PC-9 (cell line): Measurements from ENCODE around the gene ST6GALNAC2. TPM values are rescaled to one million over a fixed set of nuclear protein-coding genes. Genes with fewer than 3 reads are reported as not detected.

Source experiments
- BruUV-seq: library from RNA; stranded (reverse); fragments of 400-500 nt; replicated peaks from 2 replicates; lab custom pipeline; 2021; lab: Mats Ljungman, UMichigan
- CTCF ChIA-PET: fragments of 300-600 bp; sonication (Branson Sonifier 250); formaldehyde crosslinking; loops from one replicate; lab custom pipeline; 2022; ENCODE audit warnings: antibody characterized with exemption; lab: Charles Lee
- POLR2A ChIA-PET: fragments of 300-600 bp; sonication (Branson Sonifier 250); formaldehyde crosslinking; loops from one replicate; lab custom pipeline; 2022; ENCODE audit warnings: antibody characterized with exemption; ENCODE audit not compliant: unreplicated experiment; lab: Charles Lee
- DNase-seq, 2 experiments: peaks; one replicate each; pipeline versions ENCODE4 v3.0.0 to v3.0.0-alpha.2; 2015 to 2022; ENCODE audit warnings: mixed read lengths in 1 of 2
- H2AFZ ChIP-seq: fragments of 200-600 bp; sonication (generic); 2 replicates; pipeline ENCODE4 v1.8.1; 2017; ENCODE audit warnings: antibody characterized with exemption
- H3F3A ChIP-seq: fragments of 200-600 bp; sonication (generic); 2 replicates; pipeline ENCODE4 v1.8.1; 2017; ENCODE audit warnings: antibody characterized with exemption, mild to moderate bottlenecking, low read depth; ENCODE audit not compliant: insufficient read depth
- H3K27ac ChIP-seq: fragments of 200-600 bp; sonication (generic); 2 replicates; pipeline ENCODE4 v1.6.1; 2016; ENCODE audit warnings: mixed run types
- H3K27me3 ChIP-seq: fragments of 200-600 bp; sonication (generic); 2 replicates; pipeline ENCODE4 v1.6.1; 2016; ENCODE audit warnings: low read depth, mixed run types; ENCODE audit not compliant: insufficient read depth
- H3K36me3 ChIP-seq: fragments of 200-600 bp; sonication (generic); 2 replicates; pipeline ENCODE4 v1.6.1; 2016; ENCODE audit warnings: low read depth, mixed run types
- H3K4me1 ChIP-seq: fragments of 200-600 bp; sonication (generic); replicated peaks from 2 replicates; pipeline ENCODE4 v1.6.1; 2016; ENCODE audit warnings: mixed run types; ENCODE audit not compliant: insufficient read depth
- H3K4me2 ChIP-seq: fragments of 200-600 bp; sonication (generic); 2 replicates; pipeline ENCODE4 v1.6.1; 2017; ENCODE audit warnings: mixed run types
- H3K4me3 ChIP-seq: fragments of 200-600 bp; sonication (generic); 2 replicates; pipeline ENCODE4 v1.6.1; 2016; ENCODE audit warnings: mixed run types
- H3K79me2 ChIP-seq: fragments of 200-600 bp; sonication (generic); 2 replicates; pipeline ENCODE4 v1.6.1; 2017; ENCODE audit warnings: low read depth, mixed run types
- H3K9me2 ChIP-seq: fragments of 200-600 bp; sonication (generic); 2 replicates; pipeline ENCODE4 v1.8.1; 2017; ENCODE audit warnings: mild to moderate bottlenecking; ENCODE audit not compliant: insufficient read depth
- H3K9me3 ChIP-seq: fragments of 200-600 bp; sonication (generic); 2 replicates; pipeline ENCODE4 v1.8.1; 2016; ENCODE audit warnings: low read depth; ENCODE audit not compliant: insufficient read depth
- H4K20me1 ChIP-seq: fragments of 200-600 bp; sonication (generic); 2 replicates; pipeline ENCODE4 v1.8.1; 2017; ENCODE audit not compliant: insufficient read depth
- CTCF ChIP-seq: fragments of 200-600 bp; sonication (generic); conservative IDR thresholded peaks from 2 replicates; pipeline ENCODE4 v1.6.1; 2017; ENCODE audit warnings: mixed run types, antibody characterized with exemption, mild to moderate bottlenecking, moderate library complexity
- EZH2 ChIP-seq: fragments of 200-600 bp; sonication (generic); IDR thresholded peaks from 2 replicates; pipeline ENCODE4 v1.8.0; 2017; ENCODE audit warnings: antibody characterized with exemption, low read depth
- intact Hi-C: fragments of 100-400 bp; cut with micrococcal nuclease; formaldehyde crosslinking; loops from one replicate; pipeline ENCODE4 v1.10.0; 2022; ENCODE audit not compliant: unreplicated experiment
- total RNA-seq: library from RNA; stranded (reverse); gene quantifications from 2 replicates; pipeline ENCODE4 v1.2.3, GENCODE V29; 2021

The ST6GALNAC2 gene
- total RNA-seq, 1 experiment from 2014 or later, result 15.5 TPM

- TSS peak; percentile 65 for BruUV-seq
- Histone ChIP-seq H3K79me2 (peaks cover 47% of the 10 kb centered on the region), H3F3A (peaks cover 25% of the 10 kb centered on the region), H3K27me3 (no peaks in the 10 kb centered on the region), H3K36me3 (peaks cover 16% of the 10 kb centered on the region), H3K4me2 (peak overlapping the region; percentile 99), H3K9me3 (no peaks in the 10 kb centered on the region), H3K4me1 (peaks cover 27% of the 10 kb centered on the region), H4K20me1 (peaks cover 33% of the 10 kb centered on the region), H3K27ac (peak overlapping the region; percentile 85), H3K4me3 (peak overlapping the region; percentile 97), H3K9me2 (no peaks in the 10 kb centered on the region), H2AFZ (peak overlapping the region; percentile 93)
- CTCF ChIA-PET, result interaction anchor here (0.6 to 2.6 kb wide), 5 partner anchors 28 to 75 kb away, joined by 4 to 9 read pairs (median 6); no protein-coding TSS in a partner anchor
- POLR2A ChIA-PET, result interaction anchor here (0.5 to 1.3 kb wide), 8 partner anchors 11 to 777 kb away, joined by 3 to 11 read pairs (median 4); a partner anchor contains a TSS
- intact Hi-C loops, result loop anchor here (1.0 to 5.0 kb wide), 3 partner anchors 30 to 170 kb away; partner anchors contain the start of genes JMJD6 and METTL23
- TF ChIP-seq CTCF (no peak), EZH2 (no peak)
- peak in 1 of 2 experiments; percentile 40 for DNase-seq
These were observed 28.8 kb downstream of the ST6GALNAC2 start for GRCh38 chr17:76556765-76557367.

DNA sequence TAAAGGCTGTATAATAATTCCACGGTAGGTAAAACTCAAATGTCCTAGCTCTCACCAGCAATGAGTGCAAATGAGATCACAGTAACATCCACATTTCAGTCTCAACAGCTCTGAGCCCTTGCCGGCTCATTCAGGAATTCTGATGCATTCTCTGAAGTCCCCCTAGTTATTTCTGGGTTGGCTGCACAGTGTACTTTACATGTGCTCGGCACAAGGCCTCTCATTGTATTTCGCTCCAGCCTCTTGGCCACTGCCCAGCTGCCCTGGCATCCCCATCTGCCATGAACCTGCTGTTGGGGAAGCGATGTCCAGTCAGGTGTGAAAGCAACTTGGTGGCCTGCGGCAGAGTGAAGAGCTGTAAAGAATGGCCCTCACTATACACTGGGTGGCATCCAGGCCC lies 31.5 kb downstream of the ST6GALNAC2 start:
- H3K79me2 ChIP-seq, result peaks cover 20% of the 10 kb centered on the region
- no peak overlapping the region for H3K27ac ChIP-seq
- TF ChIP-seq CTCF (no peak), EZH2 (no peak)
- ChIA-PET POLR2A (no interaction called here), CTCF (no interaction called here)
- H3F3A ChIP-seq, result peaks cover 18% of the 10 kb centered on the region
- intact Hi-C loops, result no loop called here
- no peak for DNase-seq
- H3K4me2 ChIP-seq, result no peak overlapping the region
- no TSS peak for BruUV-seq
- peaks cover 6% of the 10 kb centered on the region for H4K20me1 ChIP-seq
- H2AFZ ChIP-seq, result no peak overlapping the region
- H3K36me3 ChIP-seq, result no peaks in the 10 kb centered on the region
- H3K4me3 ChIP-seq, result no peak overlapping the region
- no peaks in the 10 kb centered on the region for H3K9me3 ChIP-seq
- no peaks in the 10 kb centered on the region for H3K9me2 ChIP-seq
- no peaks in the 10 kb centered on the region for H3K27me3 ChIP-seq
- peaks cover 24% of the 10 kb centered on the region for H3K4me1 ChIP-seq

DNA sequence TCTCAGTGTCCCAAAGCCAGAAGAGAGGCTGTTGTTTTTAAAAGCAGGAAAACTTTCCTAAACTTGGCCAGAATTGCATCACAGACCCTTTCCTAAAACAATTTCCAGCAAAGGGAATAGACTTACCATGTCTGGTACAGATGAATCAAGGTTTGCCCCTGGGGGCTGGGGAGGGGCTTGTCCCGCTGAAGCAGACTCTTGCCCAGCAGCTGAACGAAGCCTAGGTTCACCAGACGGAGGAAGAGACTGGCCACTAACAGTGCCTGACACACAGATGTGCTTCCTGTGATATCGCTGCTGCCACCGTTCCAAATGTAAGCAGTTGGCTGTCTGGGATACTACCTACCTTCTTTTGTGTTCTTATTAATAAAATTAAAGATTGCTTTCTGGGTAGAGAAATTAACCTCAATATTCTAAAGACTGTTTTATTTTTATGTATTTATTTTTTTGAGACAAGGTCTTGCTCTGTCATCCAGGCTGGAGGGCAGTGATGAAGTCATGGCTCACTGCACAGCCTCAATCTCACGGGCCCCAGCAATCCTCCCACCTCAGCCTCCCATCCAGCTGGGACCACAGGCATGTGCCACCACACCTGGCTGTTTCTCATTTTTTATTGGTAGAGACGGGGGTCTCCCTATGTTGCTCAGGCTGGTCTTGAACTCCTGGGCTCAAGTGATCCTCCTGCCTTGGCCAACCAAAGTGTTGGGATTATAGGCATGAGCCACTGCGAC lies 32.3 kb downstream of the ST6GALNAC2 start:
- no peak for TF ChIP-seq EZH2
- no peak for TF ChIP-seq CTCF
- ChIA-PET CTCF (no interaction called here), POLR2A (no interaction called here)
- BruUV-seq, result no TSS peak
- peaks cover 12% of the 10 kb centered on the region for H3K79me2 ChIP-seq
- no peaks in the 10 kb centered on the region for H3K27me3 ChIP-seq
- no peaks in the 10 kb centered on the region for H4K20me1 ChIP-seq
- no peak overlapping the region for H3K4me2 ChIP-seq
- no peaks in the 10 kb centered on the region for H3K9me3 ChIP-seq
- H3K4me3 ChIP-seq, result no peak overlapping the region
- DNase-seq, result no peak
- H3F3A ChIP-seq, result peaks cover 18% of the 10 kb centered on the region
- intact Hi-C loops, result no loop called here
- H3K9me2 ChIP-seq, result no peaks in the 10 kb centered on the region
- H3K27ac ChIP-seq, result no peak overlapping the region
- no peaks in the 10 kb centered on the region for H3K36me3 ChIP-seq
- no peak overlapping the region for H2AFZ ChIP-seq
- H3K4me1 ChIP-seq, result peaks cover 19% of the 10 kb centered on the region
